Left ventricle myocardium inferior (tissue), 1 donor: ENCODE results near the gene CC2D2B. TPM values are rescaled to one million over a fixed set of nuclear protein-coding genes. Genes with fewer than 3 reads are reported as not detected.

Source experiments
- DNase-seq: peaks from one replicate; pipeline ENCODE4 v3.0.0-alpha.2; 2020
- H3K27ac ChIP-seq: fragments of 200-600 bp; replicated peaks from 2 replicates; pipeline ENCODE4 v1.8.0; 2021
- H3K27me3 ChIP-seq: fragments of 200-600 bp; 2 replicates; pipeline ENCODE4 v1.8.0; 2021; ENCODE audit warnings: low read depth
- H3K36me3 ChIP-seq: fragments of 200-600 bp; 2 replicates; pipeline ENCODE4 v1.8.0; 2021
- H3K4me1 ChIP-seq: fragments of 200-600 bp; 2 replicates; pipeline ENCODE4 v1.8.0; 2021
- H3K4me3 ChIP-seq: fragments of 200-600 bp; 2 replicates; pipeline ENCODE4 v1.8.0; 2021; ENCODE audit warnings: mild to moderate bottlenecking, moderate library complexity
- H3K9me3 ChIP-seq: fragments of 200-600 bp; replicated peaks from 2 replicates; pipeline ENCODE4 v1.8.0; 2021
- CTCF ChIP-seq: fragments of 200-600 bp; IDR thresholded peaks from 2 replicates; pipeline ENCODE4 v1.8.0; 2021; ENCODE audit warnings: antibody characterized with exemption, mild to moderate bottlenecking, borderline replicate concordance
- intact Hi-C: fragments of 100-400 bp; cut with micrococcal nuclease; formaldehyde crosslinking; loops from one replicate; pipeline ENCODE4 v1.11.0; 2022
- microRNA-seq: library from miRNA; unstranded; fragments of <30 nt; microRNA quantifications from one replicate; pipeline ENCODE4 v1.2.0, GENCODE V29; 2020
- total RNA-seq: library from RNA; stranded (reverse); fragmentation: NEBNext Ultra II Directional; extraction: Animal tissue kit (Norgen Biotek cat#: 25700); gene quantifications from one replicate; pipeline ENCODE4 v1.2.1, GENCODE V29; 2021
- donor health status: DM: no; HTN: yes; CAD: no; lungs with severe emphysema.

Gene CC2D2B
- total RNA-seq, 1 donor from 2014 or later: 0.30 TPM

- Histone ChIP-seq H3K27ac (no peak overlapping the region), H3K4me3 (no peak overlapping the region), H3K36me3 (no peaks in the 10 kb centered on the region), H3K27me3 (no peaks in the 10 kb centered on the region), H3K9me3 (no peaks in the 10 kb centered on the region), H3K4me1 (peaks cover 3% of the 10 kb centered on the region)
- TF ChIP-seq CTCF: no peak
- DNase-seq: no peak
- intact Hi-C loops: no loop called here
Observed at GRCh38 chr10:96077156-96077555, 169.4 kb downstream of the CC2D2B start.

DNA sequence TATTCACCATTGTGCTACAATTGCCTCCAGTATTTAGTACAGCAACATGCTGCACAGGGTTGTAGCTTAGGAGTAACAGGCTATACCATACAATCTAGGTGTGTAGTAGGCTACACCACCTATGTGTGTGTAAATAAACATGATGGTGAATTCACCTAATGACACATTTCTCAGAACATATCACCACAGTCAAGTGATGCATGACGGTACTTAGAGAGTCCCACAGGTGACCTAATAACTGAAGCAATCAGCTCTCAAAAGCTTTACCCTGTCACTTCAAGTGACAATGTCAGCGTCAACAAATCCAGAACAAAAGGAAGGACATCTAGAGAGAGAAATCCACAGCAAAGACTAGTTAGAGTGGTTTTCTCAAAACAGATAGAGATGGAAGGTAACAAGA, 174.4 kb downstream of the CC2D2B start:
- peaks cover 11% of the 10 kb centered on the region for H3K4me1 ChIP-seq
- no peak for DNase-seq
- H3K36me3 ChIP-seq: no peaks in the 10 kb centered on the region
- intact Hi-C loops: no loop called here
- H3K4me3 ChIP-seq: no peak overlapping the region
- no peak overlapping the region for H3K27ac ChIP-seq
- no peaks in the 10 kb centered on the region for H3K27me3 ChIP-seq
- TF ChIP-seq CTCF: no peak
- H3K9me3 ChIP-seq: no peaks in the 10 kb centered on the region

Small RNAs within 50 kb of the gene (microRNA-seq; reads per million reads assigned to microRNA genes)
- gene MIR3157: 19.0 reads per million, percentile 37 among the genes with 10 or more reads in this experiment

Other genes with a start within 250 kb of the CC2D2B start
- gene TCTN3, start 214.0 kb upstream of the CC2D2B start, total RNA-seq: 11.6 TPM
- gene ENTPD1, start 151.8 kb upstream of the CC2D2B start, total RNA-seq: 7.7 TPM
- gene CCNJ, start 135.6 kb downstream of the CC2D2B start, total RNA-seq: 2.4 TPM
- gene ZNF518A, start 222.3 kb downstream of the CC2D2B start, total RNA-seq: 8.7 TPM